GM18867 (cell line): ENCODE measurements around the gene MTCL3.
"Not testable (repeated sequence)": the region's sequence is repeated elsewhere in the genome, so short reads cannot be mapped to it uniquely, and the experiment has no call there.

Experiments
- ATAC-seq: cut with Tn5 transposase; IDR thresholded peaks from one replicate; pipeline ENCODE4 v1.9.1; 2021; ENCODE audit warnings: mild to moderate bottlenecking, moderate library complexity; ENCODE audit not compliant: unreplicated experiment

Gene MTCL3

DNA sequence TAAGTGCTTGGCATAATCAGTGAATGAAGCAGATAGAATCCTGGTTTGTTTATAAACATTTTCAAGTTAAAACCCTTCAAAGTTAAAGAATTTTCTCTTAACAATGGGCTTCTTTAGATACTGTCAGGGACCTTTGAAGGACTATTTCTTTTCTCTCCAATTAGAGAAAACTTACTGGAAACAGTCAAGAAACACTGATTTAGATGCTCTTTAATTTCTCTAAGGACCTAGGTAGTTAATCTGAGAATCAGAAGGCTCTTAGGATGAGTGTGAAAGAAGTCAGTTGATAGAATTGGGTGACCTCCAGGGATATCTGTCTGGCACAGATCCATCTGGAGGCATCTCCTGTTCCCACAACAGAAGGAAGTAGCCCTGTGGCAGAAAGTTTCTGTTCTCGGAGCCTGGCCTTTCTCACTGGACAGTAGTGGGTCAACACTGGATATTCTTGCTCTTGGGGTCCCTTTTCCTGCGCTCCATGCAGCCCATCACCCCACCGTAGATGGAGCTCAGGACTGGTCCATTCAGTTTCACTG, 82.5 kb downstream of the MTCL3 start:
- ATAC-seq = no peak

DNA sequence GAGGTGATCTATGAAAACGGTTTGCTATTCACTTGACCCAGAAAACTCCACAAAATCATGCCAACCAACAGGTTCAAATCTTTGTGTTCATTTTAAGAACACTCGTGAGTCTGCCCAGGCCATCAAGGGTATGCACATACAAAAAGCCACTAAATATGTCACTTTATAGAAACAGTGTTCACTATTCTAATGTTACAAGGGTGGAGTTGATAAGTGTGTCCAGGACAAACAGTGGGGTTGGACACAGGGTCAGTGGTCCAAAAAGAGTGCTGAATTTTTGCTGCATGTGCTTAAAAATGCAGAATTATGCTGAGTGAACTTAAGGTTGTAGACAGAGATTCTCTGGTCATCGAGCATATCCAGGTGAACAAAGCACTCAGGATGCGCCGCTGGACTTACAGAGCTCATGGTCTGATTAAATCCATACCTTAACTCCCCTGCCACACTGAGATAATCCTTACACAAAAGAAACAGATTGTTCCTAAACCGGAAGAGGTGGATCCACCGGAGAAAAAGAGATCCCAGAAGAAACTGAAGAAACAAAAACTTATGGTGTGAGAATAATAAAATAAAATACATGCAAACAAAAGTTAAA, 83.4 kb downstream of the MTCL3 start:
- ATAC-seq = no peak

DNA sequence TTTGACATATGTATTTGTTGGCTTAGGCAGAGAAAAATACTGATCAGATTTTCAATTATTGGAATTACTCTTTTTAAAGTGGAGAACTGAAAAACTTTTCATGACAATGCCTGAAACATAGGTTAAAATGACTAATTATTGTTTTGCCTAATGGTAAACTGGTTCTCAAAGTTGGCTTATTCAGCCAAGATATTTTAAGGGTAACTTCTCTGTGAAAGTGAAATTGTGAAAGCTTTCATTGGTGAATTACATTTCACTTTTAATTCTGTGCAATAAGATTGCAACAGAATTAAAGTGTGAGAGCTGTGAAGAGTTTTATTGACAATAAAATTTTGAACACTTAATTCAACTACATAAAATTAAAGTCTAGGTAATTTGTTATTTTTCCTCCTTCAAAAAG, 84.5 kb downstream of the MTCL3 start:
- no peak for ATAC-seq

DNA sequence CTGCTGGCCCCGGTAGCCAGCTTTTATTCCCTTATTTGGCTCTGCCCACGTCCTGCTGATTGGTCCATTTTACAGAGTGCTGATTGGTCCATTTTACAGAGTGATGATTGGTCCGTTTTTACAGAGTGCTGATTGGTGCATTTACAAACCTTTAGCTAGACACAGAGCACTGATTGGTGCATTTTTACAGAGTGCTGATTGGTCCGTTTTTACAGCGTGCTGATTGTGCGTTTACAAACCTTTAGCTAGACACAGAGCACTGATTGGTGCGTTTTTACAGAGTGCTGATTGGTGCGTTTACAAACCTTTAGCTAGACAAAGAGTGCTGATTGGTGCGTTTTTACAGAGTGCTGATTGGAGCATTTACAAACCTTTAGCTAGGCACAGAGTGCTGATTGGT, 90.6 kb downstream of the MTCL3 start:
- not testable (repeated sequence) for ATAC-seq

DNA sequence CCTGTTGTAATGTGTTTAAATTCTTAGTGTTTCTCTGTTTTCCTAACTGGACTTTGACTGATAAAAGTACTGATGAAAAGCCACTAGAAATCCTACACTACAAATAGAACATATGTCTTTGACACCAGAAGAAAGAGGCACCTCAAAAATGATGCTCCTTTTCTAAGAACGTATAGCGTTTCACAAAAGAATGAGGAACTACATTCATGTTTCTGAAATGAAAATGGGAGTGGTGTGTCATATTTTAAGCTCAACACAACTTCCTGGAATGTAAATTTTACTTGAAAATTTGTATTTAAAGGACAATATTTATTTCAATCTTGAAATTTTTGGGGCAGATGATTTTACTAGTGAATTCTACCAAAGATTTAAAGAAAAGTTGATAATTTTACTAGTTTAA, 95.2 kb downstream of the MTCL3 start:
- ATAC-seq = peak; percentile 22
